Measurements from ENCODE around the gene PTGES3.

GRCh38 chr12:56644654-56645053 is 43.4 kb downstream of the PTGES3 start:
- TF ChIP-seq CTCF (IDR thresholded peaks at IDR 0.05) (no peak), POLR2A (IDR thresholded peaks at IDR 0.05) (no peak)

All from body of pancreas (tissue), 4 donors.